Epithelial cell of esophagus (primary cell): ENCODE results near the gene DNAH7.

Source experiments
- DNase-seq: peaks from one replicate; pipeline ENCODE4 v3.0.0; 2010; ENCODE audit warnings: low read depth
- H3K4me3 ChIP-seq: 2 replicates; pipeline ENCODE4 v1.5.1; 2011; ENCODE audit warnings: mild to moderate bottlenecking, low read length, control low read depth
- TF ChIP-seq, protein P1 (sequence below): IDR thresholded peaks from 2 replicates; pipeline ENCODE4 v1.5.1; 2011; ENCODE audit warnings: low read depth, mild to moderate bottlenecking, low read length, control low read depth, inconsistent platforms; ENCODE audit not compliant: insufficient read depth; ENCODE audit errors: missing control alignments

The DNAH7 gene

DNA sequence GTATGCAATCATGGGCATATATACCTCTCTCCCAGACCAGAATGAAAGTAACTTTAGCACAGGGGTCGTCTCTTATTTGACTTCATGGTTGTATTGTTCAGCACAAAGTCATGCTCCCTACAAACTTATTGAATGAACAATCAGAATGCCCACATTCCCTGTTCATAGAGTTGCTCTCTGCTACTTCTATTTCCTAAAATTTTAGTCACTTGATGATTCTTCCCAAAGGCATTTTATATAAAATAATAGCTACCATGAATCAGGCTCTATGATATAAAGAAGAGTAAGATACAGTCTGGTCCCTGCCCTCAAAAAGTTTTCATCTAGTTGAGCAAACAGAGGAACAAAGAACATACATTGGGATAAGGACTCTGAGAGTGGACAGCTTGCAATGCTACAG, 249.4 kb downstream of the DNAH7 start:
- TF ChIP-seq, protein P1, sequence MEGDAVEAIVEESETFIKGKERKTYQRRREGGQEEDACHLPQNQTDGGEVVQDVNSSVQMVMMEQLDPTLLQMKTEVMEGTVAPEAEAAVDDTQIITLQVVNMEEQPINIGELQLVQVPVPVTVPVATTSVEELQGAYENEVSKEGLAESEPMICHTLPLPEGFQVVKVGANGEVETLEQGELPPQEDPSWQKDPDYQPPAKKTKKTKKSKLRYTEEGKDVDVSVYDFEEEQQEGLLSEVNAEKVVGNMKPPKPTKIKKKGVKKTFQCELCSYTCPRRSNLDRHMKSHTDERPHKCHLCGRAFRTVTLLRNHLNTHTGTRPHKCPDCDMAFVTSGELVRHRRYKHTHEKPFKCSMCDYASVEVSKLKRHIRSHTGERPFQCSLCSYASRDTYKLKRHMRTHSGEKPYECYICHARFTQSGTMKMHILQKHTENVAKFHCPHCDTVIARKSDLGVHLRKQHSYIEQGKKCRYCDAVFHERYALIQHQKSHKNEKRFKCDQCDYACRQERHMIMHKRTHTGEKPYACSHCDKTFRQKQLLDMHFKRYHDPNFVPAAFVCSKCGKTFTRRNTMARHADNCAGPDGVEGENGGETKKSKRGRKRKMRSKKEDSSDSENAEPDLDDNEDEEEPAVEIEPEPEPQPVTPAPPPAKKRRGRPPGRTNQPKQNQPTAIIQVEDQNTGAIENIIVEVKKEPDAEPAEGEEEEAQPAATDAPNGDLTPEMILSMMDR = no peak
- DNase-seq = no peak
- no peak overlapping the region for H3K4me3 ChIP-seq

DNA sequence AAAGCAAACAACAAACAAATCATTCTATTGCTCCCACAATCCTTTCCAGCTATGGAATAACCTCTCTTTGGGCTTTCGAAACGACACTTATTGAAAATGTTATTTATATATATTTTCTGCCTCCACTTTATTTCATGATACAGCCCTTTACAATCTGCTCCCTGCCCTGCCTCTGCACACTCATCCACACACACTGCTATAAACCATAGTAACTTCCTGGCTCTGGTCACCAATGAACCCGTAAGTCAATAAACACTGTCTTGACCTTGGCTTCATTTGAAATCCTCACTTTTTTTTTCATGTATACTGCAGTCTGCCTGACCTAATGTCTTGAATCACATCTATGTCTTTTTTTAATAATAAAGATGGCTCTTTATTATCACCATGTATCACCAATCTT, 250.1 kb downstream of the DNAH7 start:
- no peak overlapping the region for H3K4me3 ChIP-seq
- TF ChIP-seq, protein P1 = no peak
- DNase-seq = no peak

DNA sequence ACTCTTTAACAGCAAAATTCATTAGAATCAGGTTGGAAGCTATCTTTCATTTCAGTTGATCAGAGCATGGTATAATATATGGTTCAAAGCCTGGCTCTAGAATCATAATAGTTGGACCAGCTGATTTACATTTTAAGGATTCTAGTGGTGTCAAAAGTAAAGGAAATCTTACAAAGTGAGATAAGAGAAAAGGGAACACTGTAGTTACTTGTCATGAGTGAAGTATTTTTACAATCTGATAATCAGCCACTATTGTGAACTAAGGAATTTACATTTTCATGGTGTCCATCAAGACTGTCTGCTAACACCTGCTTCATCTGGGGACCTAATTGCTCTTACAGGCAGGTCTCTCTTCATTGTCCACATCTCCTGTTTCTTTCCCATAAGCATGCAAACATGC, 250.5 kb downstream of the DNAH7 start:
- H3K4me3 ChIP-seq = no peak overlapping the region
- no peak for DNase-seq
- TF ChIP-seq, protein P1 = no peak

DNA sequence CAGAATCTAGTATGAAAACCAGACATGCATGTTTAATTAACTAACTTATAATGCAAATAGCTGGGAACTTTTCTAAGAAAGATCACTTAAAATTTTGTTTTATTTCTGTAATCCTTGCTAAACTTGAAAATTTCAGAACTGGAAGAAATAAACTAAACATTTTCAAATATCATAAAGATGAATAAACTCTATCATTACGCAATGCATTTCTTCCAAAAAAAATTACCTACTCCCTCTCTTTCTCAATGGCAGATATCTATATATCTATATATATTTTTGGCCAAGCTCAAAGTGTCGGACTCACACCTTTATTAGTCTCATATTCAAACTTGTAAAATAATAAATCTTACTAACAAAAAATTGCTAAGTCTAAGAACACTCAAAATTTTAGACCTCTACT, 253.6 kb downstream of the DNAH7 start:
- TF ChIP-seq, protein P1 = no peak
- no peak overlapping the region for H3K4me3 ChIP-seq
- DNase-seq = no peak

DNA sequence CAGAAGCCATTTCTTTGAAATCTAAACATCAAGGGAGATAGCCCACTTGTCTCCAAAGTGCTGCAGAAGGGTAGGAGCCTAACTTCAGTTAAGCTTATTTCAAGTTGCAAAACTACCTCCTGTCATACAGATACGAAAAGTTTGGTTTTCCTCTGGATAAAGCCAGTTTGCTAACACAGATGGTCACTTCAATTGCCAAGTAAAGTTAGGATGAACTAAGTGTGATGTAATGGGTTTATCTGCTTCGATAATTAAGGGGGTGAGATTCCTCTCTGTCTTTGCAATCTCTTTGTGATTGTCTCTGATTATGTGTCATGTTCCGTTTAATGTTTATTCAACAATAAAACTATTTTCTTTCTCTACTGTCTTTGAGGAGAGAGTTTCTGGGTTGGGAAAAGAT, 255.2 kb downstream of the DNAH7 start:
- TF ChIP-seq, protein P1 = no peak
- DNase-seq = no peak
- no peak overlapping the region for H3K4me3 ChIP-seq

DNA sequence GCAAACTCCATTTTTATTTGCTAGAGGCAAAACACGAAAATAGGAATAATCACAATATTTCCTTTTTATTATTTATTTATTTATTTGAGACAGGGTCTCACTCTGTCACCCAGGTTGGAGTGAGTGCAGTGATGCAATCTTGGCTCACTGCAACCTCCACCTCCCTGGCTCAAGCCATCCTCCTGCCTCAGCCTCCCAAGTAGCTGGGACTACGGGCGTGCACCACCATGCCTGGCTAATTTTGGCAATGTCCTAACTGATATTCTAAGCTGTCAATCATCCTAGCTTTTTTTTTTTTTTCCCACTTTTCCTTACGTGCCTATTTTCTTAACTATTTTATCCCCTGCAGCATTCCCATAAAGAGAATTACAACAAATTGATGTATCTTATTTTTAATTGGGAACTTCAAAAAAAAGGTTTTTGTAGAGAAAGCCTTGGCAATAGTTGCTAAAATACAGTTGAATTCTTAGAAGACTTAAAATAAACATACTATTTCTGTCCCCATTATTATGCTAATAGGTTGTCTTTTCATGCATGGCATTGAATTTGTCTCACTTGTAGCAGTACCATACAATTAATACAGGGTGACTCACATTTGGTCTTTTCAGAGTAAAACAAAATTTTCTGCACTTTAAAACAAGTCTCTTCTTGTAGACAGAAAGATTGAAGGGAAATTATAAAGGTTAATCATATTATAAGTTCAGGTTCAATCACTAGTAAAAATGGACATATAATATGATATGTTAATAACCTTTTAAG, 258.1 kb downstream of the DNAH7 start:
- peak; percentile 6 for DNase-seq
- TF ChIP-seq, protein P1 = no peak
- H3K4me3 ChIP-seq = no peak overlapping the region

DNA sequence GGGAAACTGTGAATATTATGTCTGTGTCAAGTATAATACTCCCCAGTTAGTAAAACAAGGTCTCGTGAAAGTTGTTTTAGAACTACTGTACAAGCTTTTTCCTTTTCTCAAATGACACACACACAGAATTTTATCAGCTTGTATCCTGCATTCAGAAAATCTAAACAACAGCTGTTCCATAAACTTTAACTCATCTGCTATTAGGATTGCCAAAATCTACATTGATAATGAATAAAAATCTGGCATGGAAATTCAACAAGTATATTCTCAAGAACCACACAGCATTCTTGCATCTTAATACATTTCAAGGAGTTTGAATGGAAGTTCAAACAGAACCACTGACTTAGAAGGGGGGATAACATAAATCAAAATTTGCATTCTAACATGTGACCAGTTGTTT, 260.4 kb downstream of the DNAH7 start:
- TF ChIP-seq, protein P1 = no peak
- no peak for DNase-seq
- no peak overlapping the region for H3K4me3 ChIP-seq
